Epidermal melanocyte (primary cell): ENCODE data around the gene EIF3D.
"Not testable (repeated sequence)": the region's sequence is repeated elsewhere in the genome, so short reads cannot be mapped to it uniquely, and the experiment has no call there.

Experiments used
- DNase-seq: peaks from one replicate; pipeline ENCODE4 v3.0.0; 2011; ENCODE audit warnings: low spot score; ENCODE audit not compliant: insufficient read length

Gene EIF3D

GRCh38 chr22:36549033-36549432 lies 20.1 kb upstream of the EIF3D start:
- DNase-seq = no peak

GRCh38 chr22:36548606-36549005 lies 19.6 kb upstream of the EIF3D start:
- no peak for DNase-seq

- DNase-seq = no peak
Observed at GRCh38 chr22:36546932-36547331, 18.0 kb upstream of the EIF3D start.

GRCh38 chr22:36546092-36546804 lies 17.3 kb upstream of the EIF3D start:
- peak; percentile 59 for DNase-seq

- no peak for DNase-seq
Observed at GRCh38 chr22:36544107-36544620, 15.2 kb upstream of the EIF3D start.

GRCh38 chr22:36541831-36542411 lies 13.0 kb upstream of the EIF3D start:
- no peak for DNase-seq

GRCh38 chr22:36540867-36541642 lies 12.1 kb upstream of the EIF3D start:
- no peak for DNase-seq

GRCh38 chr22:36538529-36538928 lies 9.6 kb upstream of the EIF3D start:
- no peak for DNase-seq

GRCh38 chr22:36536717-36537116 lies 7.8 kb upstream of the EIF3D start:
- no peak for DNase-seq

GRCh38 chr22:36533320-36533719 lies 4.4 kb upstream of the EIF3D start:
- DNase-seq = not testable (repeated sequence)

- DNase-seq = no peak
Observed at GRCh38 chr22:36532466-36532865, 3.5 kb upstream of the EIF3D start.

- no peak for DNase-seq
Observed at GRCh38 chr22:36528341-36528740, 625 bp downstream of the EIF3D start.

- no peak for DNase-seq
Observed at GRCh38 chr22:36522662-36523061, 6.3 kb downstream of the EIF3D start.

GRCh38 chr22:36520423-36520822 lies 8.5 kb downstream of the EIF3D start:
- no peak for DNase-seq

GRCh38 chr22:36519906-36520305 lies 9.1 kb downstream of the EIF3D start:
- DNase-seq = not testable (repeated sequence)

- DNase-seq = no peak
Observed at GRCh38 chr22:36514766-36515165, 14.2 kb downstream of the EIF3D start.

GRCh38 chr22:36512991-36513390 lies 16.0 kb downstream of the EIF3D start:
- no peak for DNase-seq

- no peak for DNase-seq
Observed at GRCh38 chr22:36512333-36512732, 16.6 kb downstream of the EIF3D start.

- no peak for DNase-seq
Observed at GRCh38 chr22:36510966-36511881, 17.7 kb downstream of the EIF3D start.

GRCh38 chr22:36510384-36510783 lies 18.6 kb downstream of the EIF3D start:
- DNase-seq = no peak

- no peak for DNase-seq
Observed at GRCh38 chr22:36507518-36508010, 21.4 kb downstream of the EIF3D start.
